Neutrophil (primary cell): ENCODE measurements around the gene NDUFS5.

Experiments
- H3K27ac ChIP-seq: fragments of 200-600 bp; sonication (generic); 2 replicates; pipeline ENCODE4 v1.5.1; 2016; ENCODE audit warnings: mild to moderate bottlenecking, moderate library complexity
- H3K27me3 ChIP-seq: fragments of 200-600 bp; sonication (generic); 2 replicates; pipeline ENCODE4 v1.6.0; 2016; ENCODE audit warnings: mild to moderate bottlenecking
- H3K36me3 ChIP-seq: fragments of 200-600 bp; sonication (generic); 2 replicates; pipeline ENCODE4 v1.5.1; 2017
- H3K4me1 ChIP-seq, 2 experiments: fragments of 200-600 bp in 1 of 2; sonication (generic) in 1 of 2; 1 replicate in 1 of 2; 2 replicates in 1 of 2; pipeline versions ENCODE4 v1.5.1 to v1.6.1; 2013 to 2016; ENCODE audit warnings: low read depth in 1 of 2, low read length in 1 of 2, mild to moderate bottlenecking in 1 of 2, moderate library complexity in 1 of 2; ENCODE audit not compliant: control insufficient read depth in 1 of 2, insufficient read depth in 1 of 2
- H3K4me3 ChIP-seq, 2 experiments: fragments of 200-600 bp in 1 of 2; sonication (generic) in 1 of 2; 1 replicate in 1 of 2; 2 replicates in 1 of 2; pipeline ENCODE4 v1.5.1; 2013 to 2016; ENCODE audit warnings: low read depth in 1 of 2, low read length in 1 of 2, mild to moderate bottlenecking in 1 of 2, moderate library complexity in 1 of 2
- H3K9me3 ChIP-seq: fragments of 200-600 bp; sonication (generic); 2 replicates; pipeline ENCODE4 v1.5.1; 2016
- TF ChIP-seq, protein P1 (sequence below): fragments of 200-600 bp; sonication (generic); IDR thresholded peaks from 2 replicates; pipeline ENCODE4 v1.5.1; 2016; ENCODE audit warnings: antibody characterized with exemption

Gene NDUFS5

DNA sequence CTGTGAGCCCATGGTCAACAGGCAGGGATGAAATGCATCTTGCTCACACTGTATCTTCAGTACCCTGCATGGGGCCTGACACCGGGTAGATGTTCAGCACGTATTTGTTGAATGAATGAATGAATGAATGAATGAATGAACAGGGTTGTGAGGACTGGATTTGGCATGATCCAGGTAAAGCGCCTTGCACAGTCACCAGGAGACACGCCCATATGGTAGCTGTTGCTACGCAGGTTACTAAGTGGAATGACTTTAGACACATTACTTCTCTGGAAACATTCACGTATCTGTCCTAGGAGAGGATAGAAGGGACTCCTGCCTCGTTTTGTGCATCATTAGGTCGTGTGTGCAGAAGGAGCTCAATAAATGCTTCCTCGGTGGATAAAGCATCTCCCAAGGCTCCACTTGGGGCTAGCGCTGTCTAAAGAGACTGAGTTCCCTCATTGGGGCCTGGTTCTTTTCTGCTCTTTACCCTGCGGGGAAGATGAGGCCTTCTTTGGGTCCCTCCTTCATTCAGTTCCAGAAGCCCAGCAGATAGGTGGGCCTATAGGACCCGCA, 54.2 kb downstream of the NDUFS5 start:
- Histone ChIP-seq H3K4me3 (no peak overlapping the region), H3K4me1 (peaks cover 0 to 7% of the 10 kb centered on the region in 2 experiments), H3K9me3 (no peaks in the 10 kb centered on the region), H3K36me3 (no peaks in the 10 kb centered on the region), H3K27ac (no peak overlapping the region), H3K27me3 (peaks cover 73% of the 10 kb centered on the region)
- TF ChIP-seq, protein P1, sequence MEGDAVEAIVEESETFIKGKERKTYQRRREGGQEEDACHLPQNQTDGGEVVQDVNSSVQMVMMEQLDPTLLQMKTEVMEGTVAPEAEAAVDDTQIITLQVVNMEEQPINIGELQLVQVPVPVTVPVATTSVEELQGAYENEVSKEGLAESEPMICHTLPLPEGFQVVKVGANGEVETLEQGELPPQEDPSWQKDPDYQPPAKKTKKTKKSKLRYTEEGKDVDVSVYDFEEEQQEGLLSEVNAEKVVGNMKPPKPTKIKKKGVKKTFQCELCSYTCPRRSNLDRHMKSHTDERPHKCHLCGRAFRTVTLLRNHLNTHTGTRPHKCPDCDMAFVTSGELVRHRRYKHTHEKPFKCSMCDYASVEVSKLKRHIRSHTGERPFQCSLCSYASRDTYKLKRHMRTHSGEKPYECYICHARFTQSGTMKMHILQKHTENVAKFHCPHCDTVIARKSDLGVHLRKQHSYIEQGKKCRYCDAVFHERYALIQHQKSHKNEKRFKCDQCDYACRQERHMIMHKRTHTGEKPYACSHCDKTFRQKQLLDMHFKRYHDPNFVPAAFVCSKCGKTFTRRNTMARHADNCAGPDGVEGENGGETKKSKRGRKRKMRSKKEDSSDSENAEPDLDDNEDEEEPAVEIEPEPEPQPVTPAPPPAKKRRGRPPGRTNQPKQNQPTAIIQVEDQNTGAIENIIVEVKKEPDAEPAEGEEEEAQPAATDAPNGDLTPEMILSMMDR: no peak

DNA sequence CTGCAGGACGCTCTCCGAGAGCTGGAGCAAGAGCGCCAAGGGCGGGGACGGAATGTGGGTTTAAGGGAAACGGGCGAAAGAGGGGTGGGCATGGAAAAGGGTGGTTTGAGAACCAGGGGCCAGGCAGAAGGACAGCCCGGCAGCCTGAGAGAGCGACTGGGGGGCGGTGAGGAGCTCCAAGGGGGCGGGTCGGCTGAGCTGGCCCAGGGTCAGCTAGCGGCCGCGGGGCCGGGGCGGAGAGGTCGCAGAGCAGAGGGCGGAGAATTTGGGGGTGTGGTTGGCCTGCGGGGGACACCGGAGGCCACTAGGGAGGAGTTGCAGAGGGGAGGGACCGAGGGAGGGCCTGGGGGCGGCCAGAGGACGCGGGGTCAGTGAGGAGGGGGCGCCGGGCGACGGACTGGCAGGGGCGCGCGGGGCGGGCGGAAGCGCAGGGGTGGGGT, 54.7 kb downstream of the NDUFS5 start:
- no peak overlapping the region for H3K4me3 ChIP-seq
- peaks cover 78% of the 10 kb centered on the region for H3K27me3 ChIP-seq

DNA sequence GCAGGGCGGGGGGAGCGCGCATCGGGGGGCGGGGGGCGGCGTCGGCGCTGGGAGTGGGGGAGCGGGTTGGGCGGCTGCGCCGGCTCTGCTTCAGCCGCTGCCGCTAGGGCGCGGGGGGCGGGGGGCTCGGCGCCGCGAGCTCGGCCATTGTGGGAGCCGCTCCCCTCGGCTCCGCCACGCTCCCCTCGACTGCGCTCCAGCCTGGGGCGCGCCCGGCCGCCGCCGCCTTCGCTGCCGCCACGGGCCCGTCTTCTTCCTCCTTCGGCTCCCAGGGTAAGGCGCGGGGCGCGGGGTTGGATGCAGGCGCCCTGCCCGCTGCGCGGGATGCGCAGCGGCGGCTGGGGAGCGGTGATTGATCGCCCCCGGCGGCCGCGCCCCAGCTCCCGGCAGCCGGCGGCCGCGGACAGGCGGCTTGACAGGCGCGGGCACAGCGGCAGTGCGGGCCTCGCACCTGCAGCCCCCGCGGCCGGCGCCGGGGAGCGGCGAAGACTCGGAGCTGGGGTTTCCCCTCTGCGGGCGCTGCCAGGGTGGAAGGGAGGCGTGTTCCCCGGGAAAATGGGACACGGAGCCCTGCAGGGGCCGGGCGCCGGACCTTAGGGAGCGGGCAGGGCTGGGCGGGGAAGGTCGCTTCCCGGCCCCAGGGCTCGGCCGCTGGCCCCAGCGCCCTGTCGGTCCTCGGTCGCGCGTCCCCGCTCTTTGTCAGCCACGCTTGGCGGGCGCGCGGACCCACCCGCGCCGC, 55.3 kb downstream of the NDUFS5 start:
- no peak overlapping the region for H3K4me3 ChIP-seq
- peaks cover 83% of the 10 kb centered on the region for H3K27me3 ChIP-seq
- no peaks in the 10 kb centered on the region for H3K9me3 ChIP-seq
- TF ChIP-seq, protein P1: no peak
- no peaks in the 10 kb centered on the region for H3K36me3 ChIP-seq
- H3K27ac ChIP-seq: no peak overlapping the region
- H3K4me1 ChIP-seq: peaks cover 0 to 7% of the 10 kb centered on the region in 2 experiments

More for the DNA sequence above, 54.7 kb downstream of the NDUFS5 start:
- Histone ChIP-seq H3K27ac (no peak overlapping the region), H3K36me3 (no peaks in the 10 kb centered on the region), H3K4me1 (peaks cover 0 to 7% of the 10 kb centered on the region in 2 experiments), H3K9me3 (no peaks in the 10 kb centered on the region)
- TF ChIP-seq, protein P1: no peak

GRCh38 chr1:39082010-39082799, 56.1 kb downstream of the NDUFS5 start:
- Histone ChIP-seq H3K27ac (no peak overlapping the region), H3K27me3 (peaks cover 90% of the 10 kb centered on the region), H3K4me3 (no peak overlapping the region), H3K9me3 (no peaks in the 10 kb centered on the region), H3K4me1 (peaks cover 0 to 7% of the 10 kb centered on the region in 2 experiments), H3K36me3 (no peaks in the 10 kb centered on the region)
- TF ChIP-seq, protein P1: no peak

- Histone ChIP-seq H3K4me3 (no peak overlapping the region), H3K9me3 (no peaks in the 10 kb centered on the region), H3K4me1 (peaks cover 0 to 7% of the 10 kb centered on the region in 2 experiments), H3K27ac (no peak overlapping the region), H3K36me3 (no peaks in the 10 kb centered on the region), H3K27me3 (peaks cover 93% of the 10 kb centered on the region)
- TF ChIP-seq, protein P1: no peak
These were observed 56.8 kb downstream of the NDUFS5 start for GRCh38 chr1:39082811-39083576.
